Measurements from ENCODE around the gene PALLD. TPM values are rescaled to one million over a fixed set of nuclear protein-coding genes. Genes with fewer than 3 reads are reported as not detected.

PALLD gene
- total and polyA plus RNA-seq, 2 donors (not counting 3 experiments of a cell fraction or from before 2014, with no cell fraction given): 13.4 to 48.2 TPM

GRCh38 chr4:168674077-168674747 lies 177.4 kb downstream of the PALLD start:
- no peaks in the 10 kb centered on the region for H3K27me3 ChIP-seq (ENCODE audit: control insufficient read depth in 2 of 2, insufficient read depth in 2 of 2, low read length in 2 of 2)
- no peaks in the 10 kb centered on the region for H3K36me3 ChIP-seq (ENCODE audit: control insufficient read depth in 2 of 2, extremely low read depth in 1 of 2, insufficient read depth in 2 of 2, low read length in 2 of 2)
- ChIA-PET CTCF (interaction anchor here (1.3 to 1.9 kb wide), 5 partner anchors 9 to 89 kb away, joined by 3 to 9 read pairs (median 6); no protein-coding TSS in a partner anchor), POLR2A (no interaction called here)
- dilution Hi-C loops (cut with MboI; ENCODE audit: extremely low pct_ligation_motif_present, low sequenced_read_pairs): no loop called here
- intact Hi-C loops (cut with micrococcal nuclease): no loop called here
- no peak for TF ChIP-seq FOS (IDR thresholded peaks at IDR 0.05; ENCODE audit: borderline replicate concordance, insufficient read depth, low read length)
- TF ChIP-seq MAX (IDR thresholded peaks at IDR 0.05; ENCODE audit: insufficient read depth, insufficient read length): no peak
- TF ChIP-seq EZH2 (IDR thresholded peaks at IDR 0.05; ENCODE audit: borderline replicate concordance, low read depth, low read length, severe bottlenecking): no peak
- TF ChIP-seq CTCF (IDR thresholded peaks at IDR 0.05; ENCODE audit: extremely low read depth in 1 of 2, insufficient read depth in 1 of 2, low read depth in 1 of 2, low read length in 2 of 2): no peak
- no peak for TF ChIP-seq MYC (IDR thresholded peaks at IDR 0.05; ENCODE audit: low read depth, low read length)
- TF ChIP-seq GATA2 (IDR thresholded peaks at IDR 0.05; ENCODE audit: insufficient read depth, insufficient read length, low read depth, low read length): no peak
- no peak for TF ChIP-seq POLR2AphosphoS5 (IDR thresholded peaks at IDR 0.05; ENCODE audit: insufficient read depth, low read depth, low read length)
- TF ChIP-seq POLR2A (IDR thresholded peaks at IDR 0.05; ENCODE audit: low read depth, low read length): no peak
- no peak for TF ChIP-seq JUN (IDR thresholded peaks at IDR 0.05; ENCODE audit: borderline replicate concordance, insufficient read depth, insufficient read length, low read depth)
- H3K9ac ChIP-seq (replicated peaks; ENCODE audit: extremely low read depth, insufficient read depth, low read length): no peak overlapping the region
- no peak overlapping the region for H3K4me3 ChIP-seq (replicated peaks in 1 of 3; ENCODE audit: insufficient read depth in 1 of 3, low read depth in 1 of 3, low read length in 3 of 3)
- H3K4me2 ChIP-seq (ENCODE audit: insufficient read depth, low read length): no peak overlapping the region
- H2AFZ ChIP-seq (ENCODE audit: low read depth, low read length): no peak overlapping the region
- no peaks in the 10 kb centered on the region for H3K79me2 ChIP-seq (ENCODE audit: control insufficient read depth, insufficient read depth, low read length)
- H3K9me1 ChIP-seq (replicated peaks; ENCODE audit: control insufficient read depth, extremely low read depth, insufficient read depth, low read length): no peaks in the 10 kb centered on the region
- no peaks in the 10 kb centered on the region for H4K20me1 ChIP-seq (replicated peaks; ENCODE audit: control insufficient read depth, extremely low read depth, insufficient read depth, low read length)
- FAIRE-seq (no peak), DNase-seq (ENCODE audit: low read depth, low spot score) (no peak)
- no peaks in the 10 kb centered on the region for H3K9me3 ChIP-seq (replicated peaks; ENCODE audit: control insufficient read depth, insufficient read depth, low read length)
- BruUV-seq (replicated peaks): no TSS peak
- H3K4me1 ChIP-seq (ENCODE audit: control insufficient read depth, extremely low read depth, insufficient read depth, low read length): no peaks in the 10 kb centered on the region
- H3K27ac ChIP-seq (ENCODE audit: insufficient read depth, low read depth, low read length): no peak overlapping the region

Measured in endothelial cell of umbilical vein (primary cell).